Endothelial cell of umbilical vein (primary cell): ENCODE measurements around the gene SLFN14. TPM values are rescaled to one million over a fixed set of nuclear protein-coding genes. Genes with fewer than 3 reads are reported as not detected.

Experiments
- BruUV-seq: library from RNA; stranded (reverse); fragments of 400-500 nt; replicated peaks from 2 replicates; lab custom pipeline; 2021; lab: Mats Ljungman, UMichigan
- CTCF ChIA-PET: fragments of 300-600, 350-600 bp; sonication (Branson Sonifier 250); formaldehyde crosslinking; loops from one replicate; lab custom pipeline; 2021; ENCODE audit warnings: antibody characterized with exemption, inconsistent platforms; lab: Charles Lee
- POLR2A ChIA-PET: fragments of 300-600, 350-600 bp; sonication (Branson Sonifier 250); formaldehyde crosslinking; loops from one replicate; lab custom pipeline; 2021; ENCODE audit warnings: antibody characterized with exemption, inconsistent platforms; lab: Charles Lee
- DNase-seq: peaks from one replicate; pipeline ENCODE4 v3.0.0-alpha.2; 2011; ENCODE audit warnings: low read depth, low spot score
- FAIRE-seq: peaks from 2 replicates; lab custom pipeline; 2011; peaks lifted over from hg19 to GRCh38; lab: Jason Lieb, UNC
- H2AFZ ChIP-seq: 2 replicates; pipeline ENCODE4 v1.6.0; 2012; ENCODE audit warnings: low read depth, low read length, control low read depth, inconsistent platforms
- H3K27ac ChIP-seq: 2 replicates; pipeline ENCODE4 v1.5.1; 2011; ENCODE audit warnings: low read depth, mild to moderate bottlenecking, control low read depth, low read length, moderate library complexity; ENCODE audit not compliant: insufficient read depth
- H3K27me3 ChIP-seq, 2 experiments: 2 replicates each; pipeline versions ENCODE4 v1.6.0 to v1.6.1; 2011; ENCODE audit warnings: low read length in 2 of 2, mixed read lengths in 1 of 2; ENCODE audit not compliant: control insufficient read depth in 2 of 2, insufficient read depth in 2 of 2
- H3K36me3 ChIP-seq, 2 experiments: 2 replicates in 1 of 2; 3 replicates in 1 of 2; pipeline ENCODE4 v1.5.1; 2011; ENCODE audit warnings: low read length in 2 of 2, mild to moderate bottlenecking in 1 of 2, moderate library complexity in 1 of 2; ENCODE audit not compliant: control insufficient read depth in 2 of 2, insufficient read depth in 2 of 2; ENCODE audit errors: extremely low read depth in 1 of 2
- H3K4me1 ChIP-seq: 3 replicates; pipeline ENCODE4 v1.5.1; 2011; ENCODE audit warnings: mild to moderate bottlenecking, low read length; ENCODE audit not compliant: control insufficient read depth, insufficient read depth; ENCODE audit errors: extremely low read depth
- H3K4me2 ChIP-seq: 2 replicates; pipeline ENCODE4 v1.6.1; 2011; ENCODE audit warnings: low read length, control low read depth, mixed read lengths; ENCODE audit not compliant: insufficient read depth
- H3K4me3 ChIP-seq, 3 experiments: fragments of 200-600 bp in 1 of 3; sonication (generic), shearing (Covaris generic) in 1 of 3; replicated peaks in 1 of 3; 2 replicates each; pipeline ENCODE4 v1.5.1; 2011 to 2016; ENCODE audit warnings: control low read depth in 3 of 3, low read length in 3 of 3, mild to moderate bottlenecking in 2 of 3, inconsistent platforms in 1 of 3, low read depth in 1 of 3, moderate library complexity in 1 of 3; ENCODE audit not compliant: insufficient read depth in 1 of 3
- H3K79me2 ChIP-seq: 2 replicates; pipeline ENCODE4 v1.6.0; 2012; ENCODE audit warnings: low read length, inconsistent platforms; ENCODE audit not compliant: control insufficient read depth, insufficient read depth
- H3K9ac ChIP-seq: replicated peaks from 2 replicates; pipeline ENCODE3; 2011; ENCODE audit warnings: low read length, control low read depth; ENCODE audit not compliant: insufficient read depth; ENCODE audit errors: extremely low read depth
- H3K9me1 ChIP-seq: replicated peaks from 3 replicates; pipeline ENCODE4 v1.6.0; 2011; ENCODE audit warnings: mild to moderate bottlenecking, low read length; ENCODE audit not compliant: control insufficient read depth, insufficient read depth; ENCODE audit errors: extremely low read depth
- H3K9me3 ChIP-seq: replicated peaks from 2 replicates; pipeline ENCODE4 v1.5.1; 2012; ENCODE audit warnings: low read length, inconsistent platforms; ENCODE audit not compliant: control insufficient read depth, insufficient read depth
- H4K20me1 ChIP-seq: replicated peaks from 2 replicates; pipeline ENCODE3; 2011; ENCODE audit warnings: mild to moderate bottlenecking, low read length; ENCODE audit not compliant: control insufficient read depth, insufficient read depth; ENCODE audit errors: extremely low read depth
- EZH2 ChIP-seq: IDR thresholded peaks from 2 replicates; pipeline ENCODE4 v1.6.1; 2012; ENCODE audit warnings: borderline replicate concordance, low read depth, mild to moderate bottlenecking, moderate library complexity, low read length, inconsistent platforms; ENCODE audit not compliant: severe bottlenecking
- FOS ChIP-seq: IDR thresholded peaks from 2 replicates; pipeline ENCODE4 v1.6.1; 2011; ENCODE audit warnings: mild to moderate bottlenecking, low read length, moderate library complexity, borderline replicate concordance; ENCODE audit not compliant: insufficient read depth
- GATA2 ChIP-seq: IDR thresholded peaks from 2 replicates; pipeline ENCODE4 v1.7.0; 2011; ENCODE audit warnings: low read depth, mild to moderate bottlenecking, moderate library complexity, mixed read lengths, low read length; ENCODE audit not compliant: insufficient read length, insufficient read depth
- JUN ChIP-seq: IDR thresholded peaks from 2 replicates; pipeline ENCODE4 v1.6.1; 2011; ENCODE audit warnings: borderline replicate concordance, low read depth; ENCODE audit not compliant: insufficient read length, insufficient read depth
- dilution Hi-C: fragments of 300-500 bp; cut with MboI; formaldehyde crosslinking; loops from one replicate; pipeline ENCODE4 v1.15.0; 2019; ENCODE audit warnings: low sequenced_read_pairs; ENCODE audit not compliant: extremely low pct_ligation_motif_present
- intact Hi-C: fragments of 100-400 bp; cut with micrococcal nuclease; formaldehyde crosslinking; loops from one replicate; pipeline ENCODE4 v1.10.0; 2022
- polyA plus RNA-seq, 4 experiments: library from polyadenylated mRNA; depleted of rRNA in 3 of 4; stranded (reverse) in 3 of 4; unstranded in 1 of 4; fragments of >200 nt; gene quantifications; 2 replicates each; pipeline versions ENCODE4 v1.2.1 to v1.2.3, GENCODE V29; 2011 to 2012; ENCODE audit warnings: missing spikeins in 1 of 4
- total RNA-seq: library from RNA; stranded (reverse); gene quantifications from 2 replicates; pipeline ENCODE4 v1.2.3, GENCODE V29; 2021
- TF ChIP-seq, protein P1 (sequence below), 2 donors: IDR thresholded peaks; 1 replicate in 1 of 2; 2 replicates in 1 of 2; pipeline ENCODE4 v1.5.1; 2011; ENCODE audit warnings: low read length in 2 of 2, mild to moderate bottlenecking in 2 of 2, moderate library complexity in 2 of 2, control low read depth in 1 of 2, inconsistent platforms in 1 of 2, low read depth in 1 of 2; ENCODE audit not compliant: insufficient read depth in 1 of 2; ENCODE audit errors: extremely low read depth in 1 of 2

The SLFN14 gene
- total and polyA plus RNA-seq, 2 donors (not counting 3 experiments of a cell fraction or from before 2014, with no cell fraction given), result not detected

- Histone ChIP-seq H4K20me1 (no peaks in the 10 kb centered on the region), H3K9ac (no peak overlapping the region), H3K36me3 (peaks cover 10 to 28% of the 10 kb centered on the region in 2 experiments), H3K9me3 (no peaks in the 10 kb centered on the region), H3K4me1 (no peaks in the 10 kb centered on the region), H3K79me2 (peaks cover 9% of the 10 kb centered on the region), H3K4me2 (no peak overlapping the region), H3K9me1 (peaks cover 2% of the 10 kb centered on the region), H3K4me3 (no peak overlapping the region), H3K27me3 (no peaks in the 10 kb centered on the region), H2AFZ (no peak overlapping the region), H3K27ac (no peak overlapping the region)
- TF ChIP-seq GATA2, result no peak
- TF ChIP-seq EZH2, result no peak
- TF ChIP-seq JUN, result no peak
- TF ChIP-seq, protein P1, sequence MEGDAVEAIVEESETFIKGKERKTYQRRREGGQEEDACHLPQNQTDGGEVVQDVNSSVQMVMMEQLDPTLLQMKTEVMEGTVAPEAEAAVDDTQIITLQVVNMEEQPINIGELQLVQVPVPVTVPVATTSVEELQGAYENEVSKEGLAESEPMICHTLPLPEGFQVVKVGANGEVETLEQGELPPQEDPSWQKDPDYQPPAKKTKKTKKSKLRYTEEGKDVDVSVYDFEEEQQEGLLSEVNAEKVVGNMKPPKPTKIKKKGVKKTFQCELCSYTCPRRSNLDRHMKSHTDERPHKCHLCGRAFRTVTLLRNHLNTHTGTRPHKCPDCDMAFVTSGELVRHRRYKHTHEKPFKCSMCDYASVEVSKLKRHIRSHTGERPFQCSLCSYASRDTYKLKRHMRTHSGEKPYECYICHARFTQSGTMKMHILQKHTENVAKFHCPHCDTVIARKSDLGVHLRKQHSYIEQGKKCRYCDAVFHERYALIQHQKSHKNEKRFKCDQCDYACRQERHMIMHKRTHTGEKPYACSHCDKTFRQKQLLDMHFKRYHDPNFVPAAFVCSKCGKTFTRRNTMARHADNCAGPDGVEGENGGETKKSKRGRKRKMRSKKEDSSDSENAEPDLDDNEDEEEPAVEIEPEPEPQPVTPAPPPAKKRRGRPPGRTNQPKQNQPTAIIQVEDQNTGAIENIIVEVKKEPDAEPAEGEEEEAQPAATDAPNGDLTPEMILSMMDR (IDR thresholded peaks at IDR 0.05; ENCODE audit: extremely low read depth in 1 of 2, insufficient read depth in 1 of 2, low read depth in 1 of 2, low read length in 2 of 2), result no peak
- TF ChIP-seq FOS, result no peak
- no TSS peak for BruUV-seq
- ChIA-PET POLR2A (no interaction called here), CTCF (interaction anchor here (1.2 to 1.6 kb wide), 4 partner anchors 8 to 161 kb away, joined by 3 to 6 read pairs (median 4); no protein-coding TSS in a partner anchor)
- FAIRE-seq (no peak), DNase-seq (no peak)
- intact Hi-C loops, result no loop called here
- dilution Hi-C loops, result loop anchor here (25.0 kb wide), 1 partner anchor 134 kb away; the partner anchor contains the start of gene RASL10B
Measured at GRCh38 chr17:35603674-35604073, 43.1 kb upstream of the SLFN14 start.
